HL-60/S4 (cell line): Measurements from ENCODE around the gene PACS1.
"Not testable (repeated sequence)": the region's sequence is repeated elsewhere in the genome, so short reads cannot be mapped to it uniquely, and the experiment has no call there.

Experiments used
- in situ Hi-C: fragments of 300-500 bp; cut with MboI; formaldehyde crosslinking; loops from 2 replicates; pipeline ENCODE4 v1.14.3; 2022; ENCODE audit warnings: low sequenced_read_pairs

The PACS1 gene

GRCh38 chr11:66266378-66267038, 196.4 kb downstream of the PACS1 start:
- in situ Hi-C loops: no loop called here

GRCh38 chr11:66267039-66267378, 196.9 kb downstream of the PACS1 start:
- in situ Hi-C loops: no loop called here

GRCh38 chr11:66267379-66268243, 197.5 kb downstream of the PACS1 start:
- in situ Hi-C loops: no loop called here

- in situ Hi-C loops: no loop called here
Measured at GRCh38 chr11:66268244-66268951, 198.3 kb downstream of the PACS1 start, which contains the start of gene RAB1B. Gene RAB1B, plus strand, starts transcription at chr11:66268639. Its CDS starts 41 bp downstream, at chr11:66268680.

- in situ Hi-C loops: no loop called here
Measured at GRCh38 chr11:66268952-66269905, 199.2 kb downstream of the PACS1 start.

- in situ Hi-C loops: no loop called here
Measured at GRCh38 chr11:66271816-66272215, 201.7 kb downstream of the PACS1 start.

- in situ Hi-C loops: no loop called here
Measured at GRCh38 chr11:66272596-66272995, 202.5 kb downstream of the PACS1 start.

- in situ Hi-C loops: no loop called here
Measured at GRCh38 chr11:66274219-66274618, 204.1 kb downstream of the PACS1 start.

- in situ Hi-C loops: no loop called here
Measured at GRCh38 chr11:66275396-66275795, 205.3 kb downstream of the PACS1 start.

- in situ Hi-C loops: no loop called here
Measured at GRCh38 chr11:66275984-66276612, 206.0 kb downstream of the PACS1 start.

- in situ Hi-C loops: not testable (repeated sequence)
Measured at GRCh38 chr11:66276619-66277018, 206.5 kb downstream of the PACS1 start.

- in situ Hi-C loops: not testable (repeated sequence)
Measured at GRCh38 chr11:66277064-66277463, 207.0 kb downstream of the PACS1 start.

GRCh38 chr11:66277471-66278362, 207.6 kb downstream of the PACS1 start, which contains the start of gene CNIH2:
Gene CNIH2, plus strand, starts transcription at chr11:66278175. Its CDS starts 282 bp downstream, at chr11:66278457.
- in situ Hi-C loops: no loop called here

- in situ Hi-C loops: no loop called here
Measured at GRCh38 chr11:66278363-66279091, 208.5 kb downstream of the PACS1 start.

- in situ Hi-C loops: no loop called here
Measured at GRCh38 chr11:66279092-66279734, 209.1 kb downstream of the PACS1 start.

- in situ Hi-C loops: no loop called here
Measured at GRCh38 chr11:66280428-66280827, 210.4 kb downstream of the PACS1 start.

- in situ Hi-C loops: no loop called here
Measured at GRCh38 chr11:66281001-66281400, 210.9 kb downstream of the PACS1 start.
